Tibial nerve (tissue), 3 donors: ENCODE measurements around the gene SERPINB2.

Experiments
- POLR2A ChIP-seq, 2 donors: fragments of 450-650 bp; IDR thresholded peaks; one replicate each; pipeline ENCODE4 v1.6.1; 2017; ENCODE audit warnings: antibody characterized with exemption in 2 of 2, mild to moderate bottlenecking in 2 of 2, moderate library complexity in 2 of 2
- TF ChIP-seq, protein P1 (sequence below), 5 experiments: fragments of 200-600 bp in 3 of 5; fragments of 450-650 bp in 2 of 5; sonication (generic) in 3 of 5; IDR thresholded peaks; one replicate each; pipeline ENCODE4 v1.5.1; 2016 to 2019; ENCODE audit warnings: antibody characterized with exemption in 5 of 5, mild to moderate bottlenecking in 3 of 5, moderate library complexity in 2 of 5

DNA sequence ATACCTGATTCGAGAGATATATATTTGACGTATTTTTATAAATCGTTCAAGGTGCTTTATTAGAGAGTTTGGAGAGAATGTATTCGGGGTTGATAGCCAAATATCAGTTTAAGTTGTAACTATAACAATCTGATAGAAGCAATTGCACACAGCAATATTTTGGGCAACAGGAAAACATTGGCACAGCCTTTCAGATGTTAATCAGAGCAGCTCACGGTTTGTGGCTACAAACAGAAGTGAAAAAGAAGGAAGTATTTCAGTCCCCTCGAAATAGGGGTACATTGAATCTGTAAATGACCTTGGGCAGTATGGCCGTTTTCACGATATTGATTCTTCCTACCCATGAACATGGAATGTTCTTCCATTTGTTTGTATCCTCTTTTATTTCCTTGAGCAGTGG is 40.8 kb downstream of the SERPINB2 start:
- TF ChIP-seq, protein P1, sequence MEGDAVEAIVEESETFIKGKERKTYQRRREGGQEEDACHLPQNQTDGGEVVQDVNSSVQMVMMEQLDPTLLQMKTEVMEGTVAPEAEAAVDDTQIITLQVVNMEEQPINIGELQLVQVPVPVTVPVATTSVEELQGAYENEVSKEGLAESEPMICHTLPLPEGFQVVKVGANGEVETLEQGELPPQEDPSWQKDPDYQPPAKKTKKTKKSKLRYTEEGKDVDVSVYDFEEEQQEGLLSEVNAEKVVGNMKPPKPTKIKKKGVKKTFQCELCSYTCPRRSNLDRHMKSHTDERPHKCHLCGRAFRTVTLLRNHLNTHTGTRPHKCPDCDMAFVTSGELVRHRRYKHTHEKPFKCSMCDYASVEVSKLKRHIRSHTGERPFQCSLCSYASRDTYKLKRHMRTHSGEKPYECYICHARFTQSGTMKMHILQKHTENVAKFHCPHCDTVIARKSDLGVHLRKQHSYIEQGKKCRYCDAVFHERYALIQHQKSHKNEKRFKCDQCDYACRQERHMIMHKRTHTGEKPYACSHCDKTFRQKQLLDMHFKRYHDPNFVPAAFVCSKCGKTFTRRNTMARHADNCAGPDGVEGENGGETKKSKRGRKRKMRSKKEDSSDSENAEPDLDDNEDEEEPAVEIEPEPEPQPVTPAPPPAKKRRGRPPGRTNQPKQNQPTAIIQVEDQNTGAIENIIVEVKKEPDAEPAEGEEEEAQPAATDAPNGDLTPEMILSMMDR (IDR thresholded peaks at IDR 0.05) = no peak
- TF ChIP-seq POLR2A (IDR thresholded peaks at IDR 0.05) = no peak
